Keratinocyte (primary cell): ENCODE measurements around the gene BAG3. TPM values are rescaled to one million over a fixed set of nuclear protein-coding genes. Genes with fewer than 3 reads are reported as not detected.

Experiments used
- DNase-seq: peaks from one replicate; pipeline ENCODE4 v3.0.0-alpha.2; 2011; ENCODE audit warnings: low read depth, missing footprints, low spot score
- FAIRE-seq: peaks from 2 replicates; lab custom pipeline; 2011; peaks lifted over from hg19 to GRCh38; lab: Jason Lieb, UNC
- H2AFZ ChIP-seq: 2 replicates; pipeline ENCODE4 v1.6.0; 2012; ENCODE audit warnings: low read length, control low read depth, inconsistent platforms; ENCODE audit not compliant: control insufficient read depth
- H3K27ac ChIP-seq: 2 replicates; pipeline ENCODE4 v1.5.1; 2011; ENCODE audit warnings: low read length; ENCODE audit not compliant: control insufficient read depth, insufficient read depth
- H3K27me3 ChIP-seq: 3 replicates; pipeline ENCODE4 v1.6.0; 2011; ENCODE audit warnings: low read length; ENCODE audit not compliant: control insufficient read depth, insufficient read depth; ENCODE audit errors: extremely low read depth
- H3K36me3 ChIP-seq, 2 experiments: 2 replicates in 1 of 2; 3 replicates in 1 of 2; pipeline ENCODE4 v1.5.1; 2011; ENCODE audit warnings: low read length in 2 of 2, mild to moderate bottlenecking in 1 of 2; ENCODE audit not compliant: control insufficient read depth in 2 of 2, insufficient read depth in 2 of 2; ENCODE audit errors: extremely low read depth in 1 of 2
- H3K4me1 ChIP-seq: 3 replicates; pipeline ENCODE4 v1.5.1; 2011; ENCODE audit warnings: low read length; ENCODE audit not compliant: control insufficient read depth, insufficient read depth; ENCODE audit errors: extremely low read depth
- H3K4me2 ChIP-seq: 3 replicates; pipeline ENCODE4 v1.6.0; 2011; ENCODE audit warnings: low read depth, low read length; ENCODE audit not compliant: control insufficient read depth, insufficient read depth; ENCODE audit errors: extremely low read depth
- H3K4me3 ChIP-seq, 3 experiments: fragments of 200-600 bp in 1 of 3; sonication (generic) in 1 of 3; 2 replicates in 2 of 3; 3 replicates in 1 of 3; pipeline ENCODE4 v1.5.1; 2011 to 2016; ENCODE audit warnings: low read length in 3 of 3, mild to moderate bottlenecking in 3 of 3, control low read depth in 2 of 3, inconsistent platforms in 1 of 3, low read depth in 1 of 3, mixed read lengths in 1 of 3, mixed run types in 1 of 3, moderate library complexity in 1 of 3; ENCODE audit not compliant: control insufficient read depth in 2 of 3, insufficient read depth in 2 of 3; ENCODE audit errors: extremely low read depth in 1 of 3
- H3K79me2 ChIP-seq: 2 replicates; pipeline ENCODE4 v1.6.0; 2012; ENCODE audit warnings: low read length; ENCODE audit not compliant: control insufficient read depth, insufficient read depth
- H3K9ac ChIP-seq: 3 replicates; pipeline ENCODE4 v1.6.0; 2011; ENCODE audit warnings: low read length; ENCODE audit not compliant: control insufficient read depth, insufficient read depth; ENCODE audit errors: extremely low read depth
- H3K9me1 ChIP-seq: 3 replicates; pipeline ENCODE4 v1.6.0; 2011; ENCODE audit warnings: low read length; ENCODE audit not compliant: control insufficient read depth, insufficient read depth; ENCODE audit errors: extremely low read depth
- H3K9me3 ChIP-seq: 2 replicates; pipeline ENCODE4 v1.5.1; 2012; ENCODE audit warnings: low read depth, low read length; ENCODE audit not compliant: control insufficient read depth
- H4K20me1 ChIP-seq: 3 replicates; pipeline ENCODE4 v1.6.0; 2011; ENCODE audit warnings: low read length; ENCODE audit not compliant: control insufficient read depth, insufficient read depth; ENCODE audit errors: extremely low read depth
- EZH2 ChIP-seq: IDR thresholded peaks from one replicate; pipeline ENCODE4 v1.6.1; 2012; ENCODE audit warnings: inconsistent platforms, mild to moderate bottlenecking, low read length, moderate library complexity
- dilution Hi-C: fragments of 300-500 bp; cut with MboI; formaldehyde crosslinking; loops from one replicate; pipeline ENCODE4 v1.7.0; 2020; ENCODE audit warnings: low sequenced_read_pairs; ENCODE audit not compliant: extremely low pct_ligation_motif_present
- polyA plus RNA-seq, 5 experiments: library from polyadenylated mRNA; depleted of rRNA in 3 of 5; stranded (reverse) in 3 of 5; stranded (forward) in 1 of 5; unstranded in 1 of 5; fragments of >200 nt; gene quantifications; 1 replicate in 1 of 5; 2 replicates in 3 of 5; 3 replicates in 1 of 5; pipeline versions ENCODE4 v1.2.1 to v1.2.3, GENCODE V29; 2011 to 2012; ENCODE audit warnings: missing spikeins in 2 of 5, low read depth in 1 of 5, low replicate concordance in 1 of 5
- TF ChIP-seq, protein P1 (sequence below), 3 experiments: IDR thresholded peaks in 1 of 3; conservative IDR thresholded peaks in 1 of 3; optimal IDR thresholded peaks in 1 of 3; 2 replicates in 2 of 3; 3 replicates in 1 of 3; pipeline versions ENCODE3 to v1.5.1; 2011; ENCODE audit warnings: low read length in 3 of 3, mild to moderate bottlenecking in 3 of 3, moderate library complexity in 2 of 3, control low read depth in 1 of 3, inconsistent platforms in 1 of 3; ENCODE audit not compliant: insufficient read depth in 2 of 3; ENCODE audit errors: extremely low read depth in 1 of 3

Gene BAG3
- polyA plus RNA-seq, 1 donor (not counting 4 experiments of a cell fraction or from before 2014, with no cell fraction given) = 26.2 TPM

- peaks cover 9% of the 10 kb centered on the region for H3K9me1 ChIP-seq
- peaks cover 100% of the 10 kb centered on the region for H3K79me2 ChIP-seq
- dilution Hi-C loops = no loop called here
- peaks cover 76% of the 10 kb centered on the region for H3K4me1 ChIP-seq
- H3K27ac ChIP-seq = peak overlapping the region; percentile 79
- H4K20me1 ChIP-seq = peaks cover 45% of the 10 kb centered on the region
- H2AFZ ChIP-seq = no peak overlapping the region
- H3K4me2 ChIP-seq = peak overlapping the region; percentile 83
- no peaks in the 10 kb centered on the region for H3K27me3 ChIP-seq
- FAIRE-seq = no peak
- peak overlapping the region; percentile 69 for H3K9ac ChIP-seq
- H3K36me3 ChIP-seq = peaks cover 18 to 52% of the 10 kb centered on the region in 2 experiments
- H3K9me3 ChIP-seq = no peaks in the 10 kb centered on the region
- no peak for TF ChIP-seq EZH2
- TF ChIP-seq, protein P1, sequence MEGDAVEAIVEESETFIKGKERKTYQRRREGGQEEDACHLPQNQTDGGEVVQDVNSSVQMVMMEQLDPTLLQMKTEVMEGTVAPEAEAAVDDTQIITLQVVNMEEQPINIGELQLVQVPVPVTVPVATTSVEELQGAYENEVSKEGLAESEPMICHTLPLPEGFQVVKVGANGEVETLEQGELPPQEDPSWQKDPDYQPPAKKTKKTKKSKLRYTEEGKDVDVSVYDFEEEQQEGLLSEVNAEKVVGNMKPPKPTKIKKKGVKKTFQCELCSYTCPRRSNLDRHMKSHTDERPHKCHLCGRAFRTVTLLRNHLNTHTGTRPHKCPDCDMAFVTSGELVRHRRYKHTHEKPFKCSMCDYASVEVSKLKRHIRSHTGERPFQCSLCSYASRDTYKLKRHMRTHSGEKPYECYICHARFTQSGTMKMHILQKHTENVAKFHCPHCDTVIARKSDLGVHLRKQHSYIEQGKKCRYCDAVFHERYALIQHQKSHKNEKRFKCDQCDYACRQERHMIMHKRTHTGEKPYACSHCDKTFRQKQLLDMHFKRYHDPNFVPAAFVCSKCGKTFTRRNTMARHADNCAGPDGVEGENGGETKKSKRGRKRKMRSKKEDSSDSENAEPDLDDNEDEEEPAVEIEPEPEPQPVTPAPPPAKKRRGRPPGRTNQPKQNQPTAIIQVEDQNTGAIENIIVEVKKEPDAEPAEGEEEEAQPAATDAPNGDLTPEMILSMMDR (optimal IDR thresholded peaks at IDR 0.05 in 1 of 3, IDR thresholded peaks at IDR 0.05 in 1 of 3, conservative IDR thresholded peaks at IDR 0.05 in 1 of 3; ENCODE audit: extremely low read depth in 1 of 3, insufficient read depth in 2 of 3, low read length in 3 of 3) = no peak
- H3K4me3 ChIP-seq = peak overlapping the region in 2 of 3 experiments; percentile 27 to 47
- DNase-seq = no peak
Measured at GRCh38 chr10:119657725-119658124, 6.5 kb downstream of the BAG3 start.

DNA sequence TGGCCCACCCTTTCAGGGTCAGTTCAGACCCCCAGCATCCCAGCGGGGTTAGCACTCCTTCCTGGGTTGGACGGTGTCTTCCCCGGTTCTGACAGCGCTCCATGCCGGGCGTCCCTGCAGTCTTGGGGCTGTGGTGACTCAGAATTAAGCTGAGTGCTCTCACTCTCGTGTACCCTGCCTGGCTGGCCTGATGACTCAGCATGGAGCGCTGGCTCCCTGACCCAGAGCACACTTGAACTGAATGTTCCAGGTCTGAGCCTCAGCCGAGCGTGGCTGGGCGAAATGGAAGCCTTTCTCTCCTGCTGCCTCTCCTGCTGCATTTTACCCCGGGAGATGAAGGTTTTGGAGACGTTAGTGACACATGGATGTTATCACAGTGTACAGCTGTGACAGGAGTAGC is 7.1 kb downstream of the BAG3 start:
- FAIRE-seq = peak; percentile 92

More for the DNA sequence above, 7.1 kb downstream of the BAG3 start:
- no peak overlapping the region for H2AFZ ChIP-seq
- H4K20me1 ChIP-seq = peaks cover 45% of the 10 kb centered on the region
- peaks cover 18 to 53% of the 10 kb centered on the region in 2 experiments for H3K36me3 ChIP-seq
- H3K4me1 ChIP-seq = peaks cover 77% of the 10 kb centered on the region
- no peak for DNase-seq
- H3K9me1 ChIP-seq = peaks cover 9% of the 10 kb centered on the region
- no peaks in the 10 kb centered on the region for H3K27me3 ChIP-seq
- peaks cover 100% of the 10 kb centered on the region for H3K79me2 ChIP-seq
- peak overlapping the region; percentile 79 for H3K27ac ChIP-seq
- H3K4me3 ChIP-seq = peak overlapping the region in 2 of 3 experiments; percentile 22 to 47
- H3K9me3 ChIP-seq = no peaks in the 10 kb centered on the region
- dilution Hi-C loops = no loop called here
- peak overlapping the region; percentile 69 for H3K9ac ChIP-seq
- TF ChIP-seq, protein P1 (optimal IDR thresholded peaks at IDR 0.05 in 1 of 3, IDR thresholded peaks at IDR 0.05 in 1 of 3, conservative IDR thresholded peaks at IDR 0.05 in 1 of 3; ENCODE audit: extremely low read depth in 1 of 3, insufficient read depth in 2 of 3, low read length in 3 of 3) = no peak
- TF ChIP-seq EZH2 = no peak
- H3K4me2 ChIP-seq = peak overlapping the region; percentile 83
